A673 (cell line): ENCODE results near the gene TBC1D9B.

ENCODE experiments used
- CTCF ChIP-seq: fragments of 300-800, 200-600 bp; sonication (generic); conservative IDR thresholded peaks from 2 replicates; pipeline ENCODE4 v1.5.1; 2017; ENCODE audit warnings: low read depth, mild to moderate bottlenecking, antibody characterized with exemption, low read length, moderate library complexity, mixed read lengths
- EZH2 ChIP-seq: fragments of 200-600 bp; sonication (generic); IDR thresholded peaks from 2 replicates; pipeline ENCODE4 v1.6.1; 2017; ENCODE audit warnings: borderline replicate concordance, low read depth, mild to moderate bottlenecking, mixed read lengths, antibody characterized with exemption, low read length; ENCODE audit not compliant: poor library complexity, severe bottlenecking

GRCh38 chr5:179858241-179858585, 49.5 kb downstream of the TBC1D9B start:
- no peak for TF ChIP-seq CTCF
- no peak for TF ChIP-seq EZH2
